H1 (cell line): ENCODE measurements around the gene ADRA2C. TPM values are rescaled to one million over a fixed set of nuclear protein-coding genes. Genes with fewer than 3 reads are reported as not detected.

Experiments
- RAD21 ChIP-seq, 2 experiments: IDR thresholded peaks in 1 of 2; conservative IDR thresholded peaks in 1 of 2; 2 replicates each; pipeline ENCODE4 v1.6.1; 2011; ENCODE audit warnings: low read depth in 2 of 2, low read length in 2 of 2, improper control_type of control experiment in 1 of 2, inconsistent platforms in 1 of 2, mild to moderate bottlenecking in 1 of 2, moderate library complexity in 1 of 2
- RFX5 ChIP-seq: IDR thresholded peaks from 2 replicates; pipeline ENCODE4 v1.6.1; 2011; ENCODE audit warnings: low read depth, low read length, improper control_type of control experiment, borderline replicate concordance
- SUZ12 ChIP-seq: fragments of 200-600 bp; sonication (generic); IDR thresholded peaks from 2 replicates; pipeline ENCODE4 v1.6.1; 2012; ENCODE audit warnings: mild to moderate bottlenecking, inconsistent platforms, low read length, moderate library complexity, mixed read lengths
- polyA plus RNA-seq, 7 experiments: library from polyadenylated mRNA; depleted of rRNA in 3 of 7; stranded (reverse) in 5 of 7; unstranded in 2 of 7; fragments of >200 nt in 5 of 7; fragments of 200-250 nt in 2 of 7; gene quantifications; 1 replicate in 5 of 7; 2 replicates in 1 of 7; 4 replicates in 1 of 7; pipeline versions ENCODE4 v1.2.1 to v1.2.3, GENCODE V29; 2011 to 2013; ENCODE audit warnings: missing spikeins in 2 of 7, mixed read lengths in 2 of 7
- total RNA-seq: library from RNA; stranded (reverse); fragmentation: NEBNext Ultra II Directional; extraction: Animal tissue kit (Norgen Biotek cat#: 25700); gene quantifications from 2 replicates; pipeline ENCODE4 v1.2.1, GENCODE V29; 2021

Gene ADRA2C
- total and polyA plus RNA-seq, 2 of the 8 experiments (the other 6 are each of a cell fraction or from before 2014, with no cell fraction given) = 14.6 to 14.8 TPM

DNA sequence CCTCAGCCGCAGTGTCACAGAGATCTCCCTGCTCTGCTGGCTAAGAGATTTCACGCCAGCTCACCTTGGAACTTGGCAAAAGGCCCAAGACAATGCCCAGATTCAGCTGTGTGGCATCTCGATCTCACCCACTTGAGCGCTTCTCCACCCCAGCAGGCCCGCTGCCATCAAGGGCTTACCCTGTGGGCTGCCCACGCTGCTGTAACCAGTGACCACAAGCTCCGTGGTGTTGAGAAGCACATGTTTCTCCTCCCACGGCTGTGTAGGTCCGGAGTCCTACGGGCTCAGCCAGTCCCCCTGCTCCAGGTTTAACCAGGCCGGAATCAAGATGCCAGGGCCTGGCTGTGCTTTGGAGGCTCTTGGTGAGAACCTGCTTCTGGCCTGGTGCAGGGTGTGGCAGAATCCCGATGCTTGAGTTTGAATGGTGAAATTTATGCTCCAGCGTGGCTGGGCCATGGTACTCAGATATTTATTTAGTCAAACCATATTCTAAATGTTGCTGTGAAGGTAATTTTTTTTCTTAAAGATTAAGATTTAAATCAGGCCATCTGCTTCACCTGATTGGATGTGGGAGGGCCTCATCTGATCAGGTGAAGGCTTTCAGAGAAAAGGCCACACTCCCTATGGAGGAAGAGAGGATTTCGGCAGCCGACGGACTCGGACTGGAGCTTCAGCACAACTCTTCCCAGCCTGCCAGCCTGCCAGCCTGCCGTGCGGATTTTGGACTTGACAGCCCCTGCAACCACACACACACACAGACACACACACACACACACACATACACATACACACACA lies 24.8 kb upstream of the ADRA2C start (continued):
- TF ChIP-seq RFX5 = no peak
- TF ChIP-seq RAD21 (IDR thresholded peaks at IDR 0.05 in 1 of 2, conservative IDR thresholded peaks at IDR 0.05 in 1 of 2; ENCODE audit: low read depth in 2 of 2, low read length in 2 of 2) = no peak
- no peak for TF ChIP-seq SUZ12
